ENCODE data around the gene NDUFB2. TPM values are rescaled to one million over a fixed set of nuclear protein-coding genes. Genes with fewer than 3 reads are reported as not detected.
"Not testable (repeated sequence)": the region's sequence is repeated elsewhere in the genome, so short reads cannot be mapped to it uniquely, and the experiment has no call there.

Gene NDUFB2
- total RNA-seq, 1 experiment from 2014 or later = 227 TPM

DNA sequence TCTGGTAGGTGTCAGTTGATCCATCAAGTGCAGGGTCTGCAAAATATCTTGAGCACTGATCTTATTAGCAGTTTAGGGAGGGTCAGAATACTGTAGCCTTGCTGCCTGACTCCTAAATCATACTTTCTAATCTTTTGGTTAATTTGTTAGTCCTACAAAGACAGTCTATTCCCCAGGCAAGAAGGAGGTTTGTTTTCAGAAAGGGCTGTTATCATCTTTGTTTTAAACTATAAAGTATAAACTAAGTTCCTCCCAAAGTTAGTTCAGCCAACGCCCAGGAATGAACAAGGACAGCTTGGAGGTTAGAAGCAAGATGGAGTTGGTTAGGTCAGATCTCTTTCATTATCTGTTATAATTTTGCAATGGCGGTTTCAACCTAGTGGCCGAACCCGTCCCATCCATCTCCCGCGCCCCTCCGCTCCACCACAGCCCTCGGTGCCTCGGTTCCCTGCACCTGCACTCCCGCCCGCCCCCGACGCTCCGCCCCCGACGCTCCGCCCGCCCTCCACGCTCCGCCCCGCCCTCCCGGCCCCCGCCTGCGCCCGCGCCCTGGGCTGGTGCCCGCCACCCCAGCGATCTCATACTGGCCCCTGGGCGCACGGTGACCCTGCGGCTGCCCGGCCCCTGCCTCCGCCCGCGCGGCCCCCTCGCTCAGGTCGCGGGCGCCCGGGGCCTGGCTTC lies 24.0 kb upstream of the NDUFB2 start, which contains the start of gene ADCK2:
TSS of gene ADCK2 (plus strand) at position 564 of the 681 bp plus-strand sequence. CDS start 386 bp downstream, outside the sequence.
- no peak for DNase-seq (ENCODE audit: low spot score)

DNA sequence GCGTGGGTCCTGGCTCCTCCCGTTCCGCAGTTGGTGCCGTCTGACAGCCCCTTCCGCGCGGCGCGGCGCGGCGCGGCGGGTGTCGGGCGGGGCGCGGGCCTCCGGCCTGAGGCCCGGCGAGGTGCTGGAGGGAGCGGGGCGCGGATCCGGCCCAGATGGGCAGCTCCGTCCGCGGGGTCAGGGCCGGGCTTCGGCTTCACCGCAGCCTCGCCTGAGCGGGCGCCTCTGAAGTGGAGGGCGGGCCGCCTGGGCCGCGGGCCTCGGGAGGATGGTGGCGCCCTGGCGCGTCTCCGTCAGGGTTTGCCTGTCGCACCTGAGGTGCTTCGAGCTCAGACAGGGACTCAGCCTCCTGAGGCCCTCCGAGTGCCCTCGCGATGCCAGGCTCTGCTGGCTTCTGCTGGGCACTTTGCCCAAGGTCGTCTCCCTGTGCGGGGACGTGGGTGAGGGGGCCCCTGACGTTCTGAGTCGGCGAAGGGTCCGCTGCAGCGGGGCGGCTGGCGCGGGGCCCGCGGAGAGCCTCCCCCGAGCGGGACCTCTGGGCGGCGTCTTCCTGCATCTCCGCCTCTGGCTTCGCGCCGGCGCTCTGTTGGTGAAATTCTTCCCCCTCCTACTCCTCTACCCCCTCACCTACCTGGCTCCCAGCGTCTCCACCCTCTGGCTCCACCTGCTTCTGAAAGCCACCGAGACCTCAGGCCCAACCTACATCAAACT lies 23.3 kb upstream of the NDUFB2 start:
- DNase-seq (ENCODE audit: low spot score) = no peak

DNA sequence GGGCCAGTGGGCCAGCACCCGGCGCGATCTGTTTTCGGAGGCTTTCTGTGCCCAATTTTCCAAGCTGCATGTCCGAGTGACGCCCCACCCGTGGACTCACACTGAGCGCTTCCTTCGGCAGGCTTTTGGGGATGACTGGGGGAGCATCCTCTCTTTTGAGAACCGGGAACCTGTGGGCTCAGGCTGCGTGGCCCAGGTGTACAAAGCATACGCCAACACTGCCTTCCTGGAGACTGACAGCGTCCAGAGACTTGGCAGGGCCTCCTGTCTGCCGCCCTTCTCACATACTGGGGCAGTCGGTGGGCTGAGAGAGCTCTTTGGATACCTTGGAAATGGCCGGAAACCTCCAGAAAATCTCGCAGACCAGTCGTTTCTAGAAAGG lies 22.7 kb upstream of the NDUFB2 start:
- DNase-seq (ENCODE audit: low spot score) = no peak

GRCh38 chr7:140674356-140674800 lies 22.1 kb upstream of the NDUFB2 start:
- DNase-seq (ENCODE audit: low spot score) = no peak

- DNase-seq (ENCODE audit: low spot score) = peak; percentile 24
Measured at GRCh38 chr7:140674899-140675701, 21.4 kb upstream of the NDUFB2 start.

- no peak for DNase-seq (ENCODE audit: low spot score)
Measured at GRCh38 chr7:140675726-140676125, 20.8 kb upstream of the NDUFB2 start.

DNA sequence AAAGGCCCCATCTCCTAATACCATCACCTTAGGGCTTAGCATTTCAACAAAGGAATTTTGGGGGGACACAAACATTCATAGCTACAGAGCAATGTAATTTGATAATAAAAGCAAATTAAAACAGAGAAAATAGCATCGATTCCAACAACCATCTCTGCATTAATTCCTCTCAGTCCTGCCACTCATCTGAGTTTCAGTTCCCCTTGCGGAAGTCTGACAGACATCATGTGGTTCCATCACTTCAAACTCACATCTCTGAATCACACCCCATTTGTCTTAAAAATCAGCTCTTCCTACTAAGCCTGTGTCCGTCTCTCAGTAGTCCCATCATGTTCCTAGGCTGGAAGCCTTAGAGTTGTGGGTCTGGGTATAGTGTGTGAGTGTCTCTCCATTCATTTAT lies 20.2 kb upstream of the NDUFB2 start:
- no peak for DNase-seq (ENCODE audit: low spot score)

GRCh38 chr7:140676956-140677355 lies 19.6 kb upstream of the NDUFB2 start:
- DNase-seq (ENCODE audit: low spot score) = not testable (repeated sequence)

GRCh38 chr7:140677496-140677895 lies 19.0 kb upstream of the NDUFB2 start:
- DNase-seq (ENCODE audit: low spot score) = no peak

DNA sequence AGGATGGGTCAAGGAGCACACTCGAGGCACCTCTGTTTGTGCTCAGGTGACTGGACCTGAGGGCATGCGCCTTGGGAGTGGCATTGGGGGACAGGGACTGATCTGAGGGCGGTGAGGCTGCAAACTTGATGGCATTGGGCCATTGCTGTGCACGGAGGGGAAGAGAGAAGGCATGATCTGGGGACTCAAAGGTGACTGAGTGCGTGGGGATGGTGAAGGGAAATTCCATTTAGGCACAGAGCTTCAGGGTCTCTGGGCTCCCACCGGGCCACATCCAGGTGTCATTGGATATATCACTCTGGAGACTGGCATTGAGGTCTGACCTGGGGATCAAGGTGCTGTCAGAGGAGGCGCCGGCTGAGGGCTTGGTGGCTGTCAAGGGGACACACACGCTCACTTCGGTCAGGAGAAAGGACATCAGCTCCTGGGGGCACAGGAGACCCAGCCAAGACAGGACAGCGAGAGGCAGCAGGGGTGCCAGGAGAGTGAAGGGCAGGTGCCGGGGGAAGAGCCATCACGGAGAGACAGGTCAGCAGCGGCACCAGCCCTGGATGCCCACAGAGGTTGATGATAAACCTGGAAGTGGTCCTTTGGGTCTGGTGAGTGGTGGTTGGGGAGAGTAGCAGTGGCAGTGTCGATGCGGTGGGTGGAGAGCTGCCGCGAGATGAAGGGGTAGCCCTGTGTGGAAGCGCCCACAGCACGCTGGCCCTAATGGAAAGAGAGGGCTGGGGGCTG lies 18.3 kb upstream of the NDUFB2 start:
- DNase-seq (ENCODE audit: low spot score) = no peak

DNA sequence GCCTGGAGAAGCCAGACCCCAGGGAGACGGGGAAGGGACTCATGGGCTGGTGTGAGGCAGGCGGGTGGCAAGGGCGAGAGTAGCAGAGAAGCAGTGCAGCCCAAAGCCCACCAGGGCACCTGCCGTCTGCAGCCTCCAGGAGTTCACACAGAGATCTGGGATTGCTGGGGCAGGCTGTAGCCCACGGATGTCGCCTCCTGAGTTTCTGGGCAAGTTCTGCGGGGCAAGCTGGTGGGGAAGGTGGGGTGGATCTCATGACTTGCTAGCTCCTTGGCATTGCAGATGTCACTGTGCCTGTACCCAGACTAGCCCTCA lies 17.7 kb upstream of the NDUFB2 start:
- no peak for DNase-seq (ENCODE audit: low spot score)

DNA sequence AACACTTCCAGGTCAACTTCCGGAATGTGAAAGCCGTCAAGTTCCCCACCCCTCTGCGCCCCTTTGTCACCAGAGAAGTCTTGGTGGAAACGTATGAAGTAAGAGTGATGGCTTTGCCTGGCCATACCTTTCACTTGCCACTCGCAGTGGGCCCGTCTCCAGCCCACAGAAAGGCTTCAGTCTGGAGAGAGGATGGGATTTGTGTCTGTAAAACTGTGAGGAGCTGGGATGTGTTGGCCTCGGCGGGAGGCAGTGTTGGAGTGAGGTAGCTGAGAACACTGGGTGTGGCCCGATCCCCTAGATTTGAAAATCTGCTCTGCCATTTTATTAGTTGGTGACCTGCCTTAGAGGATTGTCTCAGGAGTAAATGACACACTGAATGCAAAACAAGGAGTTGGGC lies 17.3 kb upstream of the NDUFB2 start:
- DNase-seq (ENCODE audit: low spot score) = no peak

- DNase-seq (ENCODE audit: low spot score) = no peak
Measured at GRCh38 chr7:140680886-140681285, 15.6 kb upstream of the NDUFB2 start.

- DNase-seq (ENCODE audit: low spot score) = no peak
Measured at GRCh38 chr7:140681766-140682165, 14.7 kb upstream of the NDUFB2 start.

- no peak for DNase-seq (ENCODE audit: low spot score)
Measured at GRCh38 chr7:140683657-140684056, 12.9 kb upstream of the NDUFB2 start.

DNA sequence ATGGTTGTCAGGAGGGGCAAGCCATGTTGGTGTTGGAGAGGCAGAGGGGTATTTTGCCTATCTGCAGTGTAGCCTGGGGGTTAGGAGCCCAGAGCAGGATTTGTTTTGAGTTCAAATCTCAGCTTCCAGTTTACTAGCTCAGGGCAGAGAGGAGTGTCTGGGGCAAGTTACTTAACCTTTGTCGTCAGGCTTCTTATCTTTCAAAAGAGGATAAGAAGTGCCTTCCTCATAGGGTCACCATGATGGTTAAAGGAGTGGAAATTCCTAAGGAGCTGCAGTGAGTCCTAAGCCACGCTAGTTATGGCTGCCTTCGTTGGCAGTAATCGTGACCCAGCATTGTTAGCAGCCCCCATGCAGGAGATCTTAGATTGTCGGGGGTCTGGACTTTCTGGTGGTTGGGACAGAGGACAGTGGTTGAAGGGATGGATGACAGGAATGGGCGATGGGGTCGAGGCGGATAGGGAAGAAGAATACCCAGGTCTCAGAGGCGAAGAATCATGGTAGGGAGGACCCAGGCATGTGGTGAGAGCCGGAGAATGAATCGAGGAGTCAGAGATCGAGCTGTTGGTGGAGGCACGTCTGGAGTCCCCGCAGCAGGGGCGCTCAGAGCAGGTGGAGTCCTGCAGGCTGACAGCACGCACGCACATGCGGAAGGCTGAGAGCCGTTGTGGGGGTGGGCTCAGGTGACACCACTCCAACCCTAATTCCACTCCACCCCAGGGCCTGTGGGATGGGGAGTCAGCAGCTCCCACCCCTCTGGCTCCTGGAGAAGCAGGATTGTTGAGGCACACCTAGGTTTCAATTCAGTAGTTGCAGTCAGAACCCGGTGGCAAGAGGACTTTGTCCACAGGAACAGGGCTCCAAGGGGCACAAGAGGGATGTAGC lies 12.2 kb upstream of the NDUFB2 start:
- DNase-seq (ENCODE audit: low spot score) = no peak

DNA sequence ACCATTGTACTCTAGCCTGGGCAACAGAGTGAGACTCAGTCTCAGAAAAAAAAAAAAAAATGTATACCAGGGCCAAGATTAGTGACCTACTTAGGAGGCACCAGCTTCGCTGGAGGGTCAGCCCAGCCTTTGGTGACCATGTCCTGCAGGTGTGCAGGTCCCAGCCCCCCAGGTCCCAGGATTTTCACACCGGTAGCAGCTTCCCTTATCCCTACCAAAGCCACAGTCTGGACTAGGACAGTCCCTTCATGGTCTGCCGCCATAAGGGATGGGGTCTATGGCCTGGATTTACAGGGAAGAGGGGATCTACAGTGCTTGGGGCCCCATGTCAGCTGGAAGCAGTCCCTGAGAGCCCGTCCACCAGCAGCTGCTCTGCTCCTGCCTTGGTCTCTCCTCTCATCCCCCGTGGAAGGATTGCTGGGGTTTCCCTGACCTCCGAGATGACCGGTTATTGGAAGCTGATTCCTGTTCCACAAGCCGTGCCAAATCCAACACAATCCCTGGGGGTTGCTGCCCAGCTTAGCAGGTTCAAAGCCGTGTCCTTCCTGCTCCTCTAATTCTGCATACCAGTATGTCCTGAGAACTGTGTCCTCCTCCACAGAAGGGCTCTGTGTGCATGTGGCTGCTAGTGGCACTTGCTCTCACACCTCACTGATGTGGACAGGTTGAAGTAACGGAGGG lies 11.0 kb upstream of the NDUFB2 start:
- no peak for DNase-seq (ENCODE audit: low spot score)

GRCh38 chr7:140686921-140687320 lies 9.6 kb upstream of the NDUFB2 start:
- DNase-seq (ENCODE audit: low spot score) = no peak

DNA sequence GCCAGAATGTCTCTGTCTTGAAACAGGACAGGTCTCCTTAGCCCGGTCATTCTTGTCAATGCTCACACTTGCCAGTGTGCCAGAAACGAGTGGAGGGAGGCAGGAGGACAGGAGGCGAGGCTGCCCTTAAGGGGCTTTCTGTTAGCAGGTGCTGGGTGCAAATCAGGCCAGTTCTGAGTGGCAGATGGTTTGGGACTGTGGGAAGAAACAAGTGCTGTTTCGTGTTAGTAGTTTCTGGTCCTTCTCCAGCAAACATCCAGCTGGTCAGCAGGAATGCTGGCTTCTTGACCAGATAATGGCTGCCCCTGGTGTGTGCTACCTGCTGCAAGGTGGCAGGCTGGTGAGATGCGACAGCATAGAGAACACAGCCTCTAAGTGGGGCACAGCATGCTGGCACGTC lies 8.2 kb upstream of the NDUFB2 start:
- no peak for DNase-seq (ENCODE audit: low spot score)

Measured in A172 (cell line).